Ramos (cell line): ENCODE results near the gene ADAM23.

Experiments used
- in situ Hi-C: fragments of 300-500 bp; cut with MboI; formaldehyde crosslinking; loops from one replicate; pipeline ENCODE4 v1.14.3; 2022; ENCODE audit warnings: low sequenced_read_pairs; ENCODE audit not compliant: unreplicated experiment

ADAM23 gene

DNA sequence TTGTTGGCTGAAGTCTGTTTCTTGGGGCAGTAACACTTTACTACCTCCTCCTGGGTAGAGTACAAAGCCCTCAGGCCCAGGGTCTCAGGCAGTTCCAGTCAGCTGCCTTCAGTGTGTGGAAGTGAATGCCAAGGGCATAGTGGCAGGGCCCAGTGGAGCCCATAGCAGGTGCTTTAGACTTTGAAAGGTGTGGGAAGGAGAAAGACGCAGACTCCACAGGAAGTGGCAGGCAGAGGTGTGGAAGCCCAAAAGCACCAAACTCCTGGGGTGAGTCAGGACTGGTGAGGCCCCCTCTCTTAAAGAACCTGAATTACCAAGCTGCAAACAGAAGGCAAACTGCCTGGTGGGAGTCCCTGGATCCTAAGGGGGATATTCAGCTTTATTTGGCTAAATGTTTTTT, 45.3 kb downstream of the ADAM23 start:
- in situ Hi-C loops, result no loop called here

GRCh38 chr2:206494061-206494460, 50.7 kb downstream of the ADAM23 start:
- in situ Hi-C loops, result no loop called here

GRCh38 chr2:206502729-206503128, 59.4 kb downstream of the ADAM23 start:
- in situ Hi-C loops, result no loop called here

GRCh38 chr2:206511283-206511682, 68.0 kb downstream of the ADAM23 start:
- in situ Hi-C loops, result no loop called here

- in situ Hi-C loops, result no loop called here
These were observed 69.7 kb downstream of the ADAM23 start for GRCh38 chr2:206512999-206513398.

GRCh38 chr2:206515580-206515979, 72.2 kb downstream of the ADAM23 start:
- in situ Hi-C loops, result no loop called here

DNA sequence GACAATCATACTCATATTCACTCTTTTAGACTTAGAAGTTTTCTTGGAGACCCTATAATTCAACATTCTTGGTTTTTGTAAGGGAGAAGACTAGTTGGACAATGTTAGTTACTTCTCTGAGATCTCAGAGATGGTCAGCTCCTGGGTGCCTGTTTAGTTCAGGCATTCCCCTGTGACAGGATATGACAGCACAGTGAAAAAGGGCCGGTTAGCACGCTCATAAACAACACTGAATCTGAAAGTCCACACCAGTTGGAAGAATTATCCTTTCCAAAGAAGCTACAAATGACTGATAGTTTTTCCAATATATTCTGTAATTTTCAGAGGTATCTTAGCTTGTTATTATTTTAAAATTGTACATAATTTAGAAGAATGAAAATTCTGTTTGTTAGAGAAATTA, 75.7 kb downstream of the ADAM23 start:
- in situ Hi-C loops, result no loop called here

DNA sequence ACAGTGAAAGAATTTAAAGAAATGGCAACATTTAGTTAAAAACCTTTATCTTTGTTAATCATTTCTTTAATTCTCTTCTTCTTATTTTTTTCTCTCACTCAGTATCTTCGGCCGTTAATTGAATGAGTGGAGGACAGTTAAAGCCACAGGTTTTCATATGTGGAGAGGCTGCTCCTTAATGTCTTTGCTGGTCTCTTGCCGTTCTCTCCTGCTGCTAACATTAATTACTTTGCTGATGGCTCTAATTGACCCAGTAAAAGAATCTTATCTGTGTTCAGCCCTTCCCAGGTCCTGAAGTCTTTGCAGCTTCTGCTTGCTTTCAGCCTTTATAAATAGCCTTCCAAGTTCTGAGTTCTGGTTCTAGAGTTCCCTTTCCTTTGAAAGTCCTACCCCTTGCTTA, 77.1 kb downstream of the ADAM23 start:
- in situ Hi-C loops, result no loop called here

DNA sequence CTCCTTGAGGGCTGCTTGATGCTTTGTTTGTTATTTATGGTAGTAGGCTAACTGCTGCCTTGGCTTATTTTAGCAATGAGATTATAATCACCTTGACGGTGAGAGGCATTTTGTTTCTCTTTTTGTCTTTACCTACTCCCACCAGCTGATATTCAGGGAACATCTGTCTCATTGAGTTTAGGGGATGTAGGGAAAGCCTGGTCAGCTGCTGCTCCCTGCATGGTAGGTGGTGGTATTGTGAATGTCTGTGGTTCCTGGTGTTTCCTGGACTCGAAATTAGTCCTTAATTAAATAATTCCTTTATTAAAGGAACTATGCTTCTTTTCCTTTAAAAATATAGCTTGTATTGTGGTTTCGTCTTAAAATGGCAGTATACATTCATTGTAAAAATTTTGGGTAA, 77.8 kb downstream of the ADAM23 start:
- in situ Hi-C loops, result no loop called here

GRCh38 chr2:206521612-206522011, 78.3 kb downstream of the ADAM23 start:
- in situ Hi-C loops, result no loop called here

- in situ Hi-C loops, result no loop called here
These were observed 83.1 kb downstream of the ADAM23 start for GRCh38 chr2:206526416-206526815.

- in situ Hi-C loops, result no loop called here
These were observed 83.8 kb downstream of the ADAM23 start for GRCh38 chr2:206527153-206527552.

DNA sequence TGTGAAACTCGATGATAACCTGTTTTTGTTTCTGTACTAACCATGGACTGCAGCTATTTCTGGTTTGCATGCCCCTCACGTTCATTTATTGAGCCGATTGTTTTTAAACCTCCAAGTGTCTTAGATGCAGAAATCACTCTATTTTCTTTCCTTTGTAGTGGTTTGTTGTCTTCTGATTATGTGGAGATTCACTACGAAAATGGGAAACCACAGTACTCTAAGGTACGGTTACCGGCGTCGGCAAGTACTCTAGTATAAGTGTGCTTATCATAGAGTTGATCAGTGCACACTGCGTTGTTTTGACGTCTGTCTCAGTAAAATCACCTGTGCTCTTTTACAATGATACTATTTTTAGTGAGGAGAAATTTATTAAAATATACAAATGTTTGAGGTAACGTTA, 87.4 kb downstream of the ADAM23 start:
- in situ Hi-C loops, result no loop called here

DNA sequence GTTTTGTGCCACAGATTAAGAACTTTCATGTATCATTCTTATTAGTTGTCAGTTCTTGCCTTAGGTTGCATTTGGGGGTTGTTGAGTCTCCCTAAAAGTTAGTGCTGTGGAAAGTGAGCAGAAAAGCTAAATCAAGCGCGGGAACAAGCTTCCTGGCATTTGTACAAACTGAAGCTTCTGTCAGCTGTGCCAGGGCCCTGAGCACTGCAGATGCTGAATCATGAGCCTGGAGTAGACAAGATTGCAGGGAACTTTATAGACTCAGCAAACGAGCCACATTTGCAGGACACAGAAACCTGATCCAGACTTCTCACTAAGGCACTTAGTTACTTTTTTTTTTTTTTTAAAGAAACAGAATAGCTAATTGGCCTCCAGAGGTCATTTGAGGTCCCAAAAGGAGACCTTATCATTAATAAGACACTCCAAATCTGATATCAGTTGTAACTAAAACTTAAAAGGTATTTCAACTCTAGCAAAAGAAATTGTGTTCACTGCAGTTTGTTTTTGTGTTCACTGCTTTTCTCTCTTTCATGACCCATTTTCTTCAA, 88.7 kb downstream of the ADAM23 start:
- in situ Hi-C loops, result no loop called here

GRCh38 chr2:206533977-206534376, 90.6 kb downstream of the ADAM23 start:
- in situ Hi-C loops, result no loop called here

DNA sequence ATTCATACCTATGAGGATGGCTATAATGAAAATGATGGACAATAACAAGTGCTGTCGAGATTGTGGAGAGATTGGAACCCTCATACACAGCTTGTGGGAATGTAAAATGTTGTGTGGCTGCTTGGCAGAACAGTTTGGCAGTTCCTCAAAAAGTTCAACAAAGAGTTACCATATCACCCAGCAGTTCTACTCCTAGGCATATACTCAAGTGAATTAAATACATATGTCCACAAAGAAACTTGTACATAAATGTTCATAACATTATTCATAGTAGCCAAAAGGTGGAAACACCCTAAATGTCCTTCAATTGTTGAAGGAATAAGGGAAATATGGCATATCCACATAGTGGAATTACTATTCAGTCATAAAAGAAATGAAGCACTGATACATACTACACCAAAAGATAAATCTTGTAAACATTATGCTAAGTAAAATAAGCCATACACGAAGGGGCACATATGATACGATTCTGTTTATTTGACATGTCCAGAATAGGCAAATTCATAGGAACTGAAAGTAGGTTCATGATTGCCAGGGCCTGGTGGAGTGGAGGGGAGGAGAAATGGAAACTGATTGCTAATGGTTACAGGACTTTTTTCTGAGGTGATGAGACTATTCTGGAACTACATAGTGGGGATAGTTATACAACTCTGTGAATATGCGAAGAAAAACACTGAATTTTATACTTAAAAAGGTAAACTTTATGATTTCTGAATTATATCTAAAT, 92.1 kb downstream of the ADAM23 start:
- in situ Hi-C loops, result no loop called here

GRCh38 chr2:206540757-206541156, 97.4 kb downstream of the ADAM23 start:
- in situ Hi-C loops, result no loop called here

- in situ Hi-C loops, result no loop called here
These were observed 99.7 kb downstream of the ADAM23 start for GRCh38 chr2:206543073-206543472.

DNA sequence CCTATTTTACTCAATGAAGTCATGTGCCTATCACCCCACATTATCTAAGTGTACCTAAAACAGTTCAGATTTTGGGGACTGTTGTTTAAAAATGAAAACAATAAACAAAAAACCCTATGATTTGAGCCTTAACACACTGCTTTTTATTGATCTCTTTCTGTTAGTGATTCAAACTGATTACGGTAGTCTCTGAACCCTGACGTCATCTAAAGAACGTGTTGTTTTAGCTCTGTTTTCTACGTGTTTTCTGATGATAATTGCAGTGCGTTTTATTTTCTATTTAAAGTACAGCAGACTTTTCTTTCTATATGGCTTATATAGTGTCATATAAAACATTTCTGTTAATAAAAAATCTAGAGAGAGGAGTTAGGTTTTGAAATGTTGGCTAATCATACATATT, 105.1 kb downstream of the ADAM23 start:
- in situ Hi-C loops, result no loop called here

- in situ Hi-C loops, result no loop called here
These were observed 112.4 kb downstream of the ADAM23 start for GRCh38 chr2:206555721-206556120.

GRCh38 chr2:206556357-206556949, 113.1 kb downstream of the ADAM23 start:
- in situ Hi-C loops, result no loop called here

DNA sequence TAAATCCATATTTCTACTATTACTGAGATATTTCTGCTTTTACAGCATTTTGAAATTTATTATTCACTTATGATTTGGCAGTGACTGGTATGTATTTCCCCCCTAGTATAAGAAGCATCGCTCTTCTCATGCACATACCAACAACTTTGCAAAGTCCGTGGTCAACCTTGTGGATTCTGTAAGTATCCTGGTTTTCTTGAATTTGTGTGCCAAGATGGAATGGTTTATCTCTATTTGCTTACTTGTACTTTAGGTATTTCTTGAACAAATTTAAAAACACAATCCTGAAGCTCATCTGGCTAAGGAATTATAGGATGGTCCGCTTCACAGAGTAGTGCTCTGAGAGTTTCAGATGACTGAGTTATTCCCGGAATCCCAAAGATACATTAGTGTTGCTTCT, 114.0 kb downstream of the ADAM23 start:
- in situ Hi-C loops, result no loop called here
